Loucy (cell line): ENCODE data around the gene ST6GAL2.

Experiments
- H2AFZ ChIP-seq: fragments of 200-600 bp; sonication (generic); 2 replicates; pipeline ENCODE4 v1.6.0; 2016; ENCODE audit warnings: antibody characterized with exemption, mild to moderate bottlenecking, low read length, moderate library complexity
- H3F3A ChIP-seq: fragments of 200-600 bp; 2 replicates; pipeline ENCODE4 v1.6.0; 2016; ENCODE audit warnings: antibody characterized with exemption, low read depth, mild to moderate bottlenecking
- H3K27me3 ChIP-seq: fragments of 200-600 bp; sonication (generic); 2 replicates; pipeline ENCODE4 v1.6.1; 2014; ENCODE audit warnings: low read length, mild to moderate bottlenecking; ENCODE audit not compliant: insufficient read depth, poor library complexity, severe bottlenecking
- H3K36me3 ChIP-seq: fragments of 200-600 bp; sonication (generic); 2 replicates; pipeline ENCODE4 v1.6.1; 2016; ENCODE audit warnings: low read length; ENCODE audit not compliant: insufficient read depth
- H3K4me1 ChIP-seq: fragments of 200-600 bp; sonication (generic); 2 replicates; pipeline ENCODE4 v1.5.1; 2014; ENCODE audit warnings: low read length, mild to moderate bottlenecking; ENCODE audit not compliant: insufficient read depth, poor library complexity, severe bottlenecking
- H3K4me2 ChIP-seq: fragments of 200-600 bp; sonication (generic); 2 replicates; pipeline ENCODE4 v1.6.0; 2014; ENCODE audit warnings: antibody characterized with exemption, low read length, low read depth, mild to moderate bottlenecking; ENCODE audit not compliant: poor library complexity, severe bottlenecking
- H3K4me3 ChIP-seq: fragments of 200-600 bp; sonication (generic); 2 replicates; pipeline ENCODE4 v1.5.1; 2014; ENCODE audit warnings: low read length, mild to moderate bottlenecking, mixed read lengths; ENCODE audit not compliant: poor library complexity, severe bottlenecking
- H3K79me2 ChIP-seq: fragments of 200-600 bp; sonication (generic); 2 replicates; pipeline ENCODE4 v1.6.1; 2014; ENCODE audit warnings: low read length; ENCODE audit not compliant: insufficient read depth
- H3K9ac ChIP-seq: fragments of 200-600 bp; sonication (generic); 2 replicates; pipeline ENCODE4 v1.6.0; 2014; ENCODE audit warnings: mild to moderate bottlenecking, low read depth, low read length, moderate library complexity; ENCODE audit not compliant: poor library complexity, severe bottlenecking
- H3K9me2 ChIP-seq: fragments of 200-600 bp; sonication (generic); replicated peaks from 2 replicates; pipeline ENCODE4 v1.6.1; 2016; ENCODE audit warnings: low read depth, low read length, mixed read lengths
- H3K9me3 ChIP-seq: fragments of 200-600 bp; sonication (generic); 2 replicates; pipeline ENCODE4 v1.6.1; 2014; ENCODE audit warnings: mild to moderate bottlenecking, antibody characterized with exemption, low read length, low read depth; ENCODE audit not compliant: insufficient read depth
- H4K20me1 ChIP-seq: fragments of 200-600 bp; sonication (generic); 2 replicates; pipeline ENCODE4 v1.6.0; 2014; ENCODE audit warnings: antibody characterized with exemption, low read length, mild to moderate bottlenecking; ENCODE audit not compliant: insufficient read depth, poor library complexity, severe bottlenecking
- EZH2phosphoT487 ChIP-seq: fragments of 200-600 bp; IDR thresholded peaks from 2 replicates; pipeline ENCODE4 v1.6.1; 2018; ENCODE audit warnings: antibody characterized with exemption, mild to moderate bottlenecking, moderate library complexity, borderline replicate concordance
- TF ChIP-seq, protein P1 (sequence below): fragments of 200-600 bp; sonication (generic); conservative IDR thresholded peaks from 2 replicates; pipeline ENCODE4 v1.5.1; 2014; ENCODE audit warnings: mild to moderate bottlenecking, antibody characterized with exemption, low read length

Gene ST6GAL2

DNA sequence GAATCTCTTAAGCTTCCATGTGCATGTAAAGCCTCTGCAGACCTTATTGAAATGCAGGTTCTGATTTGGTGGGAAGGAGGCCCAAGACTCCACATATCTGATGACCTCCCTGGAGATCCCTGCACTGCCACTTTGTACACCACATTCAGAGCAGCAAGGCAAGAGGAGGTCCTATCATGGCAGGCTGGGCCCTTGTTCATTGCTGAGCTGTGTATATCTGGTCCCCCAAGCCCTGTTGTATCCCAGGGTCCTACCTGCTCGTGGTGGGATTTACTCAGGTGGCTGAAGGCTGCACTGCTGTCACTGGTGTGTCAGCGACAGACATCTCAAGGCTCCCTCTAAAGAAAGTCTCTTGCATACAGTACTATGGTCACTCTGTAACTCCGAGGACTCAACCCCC lies 114.2 kb downstream of the ST6GAL2 start:
- Histone ChIP-seq H3K9ac (no peak overlapping the region), H3K4me2 (no peak overlapping the region), H3K27me3 (no peaks in the 10 kb centered on the region), H3K9me3 (no peaks in the 10 kb centered on the region), H3K9me2 (no peaks in the 10 kb centered on the region), H3K4me1 (no peaks in the 10 kb centered on the region), H3K4me3 (no peak overlapping the region), H3K79me2 (no peaks in the 10 kb centered on the region), H3F3A (no peaks in the 10 kb centered on the region), H4K20me1 (no peaks in the 10 kb centered on the region), H3K36me3 (no peaks in the 10 kb centered on the region), H2AFZ (no peak overlapping the region)
- TF ChIP-seq EZH2phosphoT487: no peak
- TF ChIP-seq, protein P1, sequence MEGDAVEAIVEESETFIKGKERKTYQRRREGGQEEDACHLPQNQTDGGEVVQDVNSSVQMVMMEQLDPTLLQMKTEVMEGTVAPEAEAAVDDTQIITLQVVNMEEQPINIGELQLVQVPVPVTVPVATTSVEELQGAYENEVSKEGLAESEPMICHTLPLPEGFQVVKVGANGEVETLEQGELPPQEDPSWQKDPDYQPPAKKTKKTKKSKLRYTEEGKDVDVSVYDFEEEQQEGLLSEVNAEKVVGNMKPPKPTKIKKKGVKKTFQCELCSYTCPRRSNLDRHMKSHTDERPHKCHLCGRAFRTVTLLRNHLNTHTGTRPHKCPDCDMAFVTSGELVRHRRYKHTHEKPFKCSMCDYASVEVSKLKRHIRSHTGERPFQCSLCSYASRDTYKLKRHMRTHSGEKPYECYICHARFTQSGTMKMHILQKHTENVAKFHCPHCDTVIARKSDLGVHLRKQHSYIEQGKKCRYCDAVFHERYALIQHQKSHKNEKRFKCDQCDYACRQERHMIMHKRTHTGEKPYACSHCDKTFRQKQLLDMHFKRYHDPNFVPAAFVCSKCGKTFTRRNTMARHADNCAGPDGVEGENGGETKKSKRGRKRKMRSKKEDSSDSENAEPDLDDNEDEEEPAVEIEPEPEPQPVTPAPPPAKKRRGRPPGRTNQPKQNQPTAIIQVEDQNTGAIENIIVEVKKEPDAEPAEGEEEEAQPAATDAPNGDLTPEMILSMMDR: no peak

DNA sequence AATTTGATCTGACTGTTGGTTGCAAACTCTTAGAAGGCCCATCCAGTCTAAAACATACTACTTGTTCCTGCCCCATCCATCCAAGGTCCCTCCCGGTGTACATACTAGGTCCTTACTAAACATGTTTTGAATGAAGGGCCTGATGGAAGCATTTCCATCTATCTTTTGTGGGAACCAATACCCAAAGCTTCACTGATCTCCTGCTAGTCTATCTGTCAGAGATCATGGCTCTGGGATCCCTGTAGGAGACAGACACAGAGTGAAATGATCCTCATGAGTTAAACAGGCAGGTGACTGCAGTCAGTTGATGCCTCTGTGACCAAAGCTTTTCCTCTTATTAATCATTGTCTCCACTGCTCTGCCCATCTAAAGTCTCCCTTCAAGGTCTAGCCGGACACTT lies 115.0 kb downstream of the ST6GAL2 start:
- Histone ChIP-seq H3K4me1 (no peaks in the 10 kb centered on the region), H3K9me2 (no peaks in the 10 kb centered on the region), H3K79me2 (no peaks in the 10 kb centered on the region), H3K9ac (no peak overlapping the region), H3K4me2 (no peak overlapping the region), H3K4me3 (no peak overlapping the region), H3K9me3 (no peaks in the 10 kb centered on the region), H3K27me3 (no peaks in the 10 kb centered on the region), H3K36me3 (no peaks in the 10 kb centered on the region), H4K20me1 (no peaks in the 10 kb centered on the region), H3F3A (no peaks in the 10 kb centered on the region), H2AFZ (no peak overlapping the region)
- TF ChIP-seq, protein P1: no peak
- TF ChIP-seq EZH2phosphoT487: no peak

DNA sequence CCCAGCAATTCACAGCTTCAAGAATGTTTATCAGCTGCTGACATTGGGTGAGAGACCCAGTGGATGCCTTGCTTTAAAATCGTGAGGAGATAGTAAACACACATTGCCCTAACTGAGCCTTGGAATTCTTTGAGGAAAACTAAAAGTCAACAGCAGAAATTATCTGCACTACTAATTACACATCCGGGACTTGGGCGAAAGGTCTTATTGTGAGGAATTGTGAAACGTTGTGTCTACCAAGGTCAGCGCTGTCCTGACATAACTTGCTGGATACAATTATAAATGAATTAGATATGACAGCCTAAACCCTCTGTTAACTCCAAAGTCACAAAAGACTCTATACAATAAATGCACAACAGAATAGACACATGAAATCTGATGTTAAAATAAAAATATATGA lies 121.4 kb downstream of the ST6GAL2 start:
- H3K4me3 ChIP-seq: no peak overlapping the region
- H3K27me3 ChIP-seq: no peaks in the 10 kb centered on the region
- H3K36me3 ChIP-seq: no peaks in the 10 kb centered on the region
- no peaks in the 10 kb centered on the region for H3F3A ChIP-seq
- no peak overlapping the region for H3K9ac ChIP-seq
- H4K20me1 ChIP-seq: no peaks in the 10 kb centered on the region
- H3K79me2 ChIP-seq: no peaks in the 10 kb centered on the region
- TF ChIP-seq EZH2phosphoT487: no peak
- TF ChIP-seq, protein P1: no peak
- H3K9me2 ChIP-seq: no peaks in the 10 kb centered on the region
- H3K9me3 ChIP-seq: no peaks in the 10 kb centered on the region
- H2AFZ ChIP-seq: no peak overlapping the region
- H3K4me1 ChIP-seq: no peaks in the 10 kb centered on the region
- no peak overlapping the region for H3K4me2 ChIP-seq
